HUES48 (cell line): ENCODE results near the gene POU2F2.

Experiments
- H3K27ac ChIP-seq: one replicate; pipeline ENCODE4 v1.7.0; 2013; ENCODE audit warnings: low read depth, low read length, inconsistent platforms
- H3K27me3 ChIP-seq: 2 replicates; pipeline ENCODE4 v1.6.1; 2013; ENCODE audit warnings: mild to moderate bottlenecking, low read length; ENCODE audit not compliant: control insufficient read depth, insufficient read depth
- H3K36me3 ChIP-seq: 2 replicates; pipeline ENCODE4 v1.6.1; 2013; ENCODE audit warnings: low read length; ENCODE audit not compliant: control insufficient read depth, insufficient read depth
- H3K4me1 ChIP-seq: 2 replicates; pipeline ENCODE4 v1.6.1; 2013; ENCODE audit warnings: mild to moderate bottlenecking, low read length; ENCODE audit not compliant: control insufficient read depth, insufficient read depth
- H3K4me3 ChIP-seq: 2 replicates; pipeline ENCODE4 v1.5.1; 2013; ENCODE audit warnings: mild to moderate bottlenecking, low read depth, low read length
- H3K9ac ChIP-seq: 2 replicates; pipeline ENCODE4 v1.6.1; 2013; ENCODE audit warnings: mild to moderate bottlenecking, low read depth, low read length, moderate library complexity
- H3K9me3 ChIP-seq: 2 replicates; pipeline ENCODE4 v1.6.1; 2013; ENCODE audit warnings: low read length; ENCODE audit not compliant: control insufficient read depth, insufficient read depth

POU2F2 gene

DNA sequence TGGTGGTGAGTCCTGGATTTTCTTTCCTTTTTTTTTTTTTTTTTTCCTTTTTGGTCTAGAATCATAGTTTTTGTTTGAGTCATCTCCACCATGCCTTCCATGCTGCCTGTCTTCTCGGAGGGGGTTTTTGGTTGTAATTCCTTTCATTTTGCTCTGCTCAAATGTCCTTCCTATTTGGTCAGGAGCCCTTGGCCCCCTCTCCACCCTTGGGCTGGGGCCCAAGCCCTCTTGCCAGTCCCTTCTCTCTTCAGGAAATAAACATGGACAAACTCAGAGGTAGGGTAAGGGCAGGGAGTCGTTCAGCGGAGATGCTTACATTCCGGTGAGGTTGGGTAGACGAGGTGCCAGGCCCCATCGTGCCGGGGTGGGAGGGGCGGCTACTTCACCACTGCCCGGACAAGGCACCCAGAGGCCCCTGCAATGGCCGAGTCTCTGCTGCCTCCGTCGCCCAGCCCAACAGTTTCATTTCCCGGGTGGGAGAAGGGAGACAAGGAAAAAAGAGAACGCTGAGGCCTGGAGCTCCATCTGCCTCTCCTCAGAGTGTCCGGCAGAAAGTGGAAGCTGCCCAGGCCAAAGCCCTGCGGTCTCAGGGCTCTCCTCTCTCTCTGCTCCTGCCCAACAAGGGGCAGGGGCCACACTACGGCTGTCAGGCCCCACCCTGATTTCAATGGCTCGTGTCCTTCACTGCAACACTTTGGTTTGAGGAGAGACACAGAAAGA is 43.6 kb downstream of the POU2F2 start:
- Histone ChIP-seq H3K9ac (no peak overlapping the region), H3K9me3 (no peaks in the 10 kb centered on the region), H3K27ac (no peak overlapping the region), H3K4me3 (no peak overlapping the region), H3K36me3 (no peaks in the 10 kb centered on the region), H3K4me1 (no peaks in the 10 kb centered on the region), H3K27me3 (no peaks in the 10 kb centered on the region)

DNA sequence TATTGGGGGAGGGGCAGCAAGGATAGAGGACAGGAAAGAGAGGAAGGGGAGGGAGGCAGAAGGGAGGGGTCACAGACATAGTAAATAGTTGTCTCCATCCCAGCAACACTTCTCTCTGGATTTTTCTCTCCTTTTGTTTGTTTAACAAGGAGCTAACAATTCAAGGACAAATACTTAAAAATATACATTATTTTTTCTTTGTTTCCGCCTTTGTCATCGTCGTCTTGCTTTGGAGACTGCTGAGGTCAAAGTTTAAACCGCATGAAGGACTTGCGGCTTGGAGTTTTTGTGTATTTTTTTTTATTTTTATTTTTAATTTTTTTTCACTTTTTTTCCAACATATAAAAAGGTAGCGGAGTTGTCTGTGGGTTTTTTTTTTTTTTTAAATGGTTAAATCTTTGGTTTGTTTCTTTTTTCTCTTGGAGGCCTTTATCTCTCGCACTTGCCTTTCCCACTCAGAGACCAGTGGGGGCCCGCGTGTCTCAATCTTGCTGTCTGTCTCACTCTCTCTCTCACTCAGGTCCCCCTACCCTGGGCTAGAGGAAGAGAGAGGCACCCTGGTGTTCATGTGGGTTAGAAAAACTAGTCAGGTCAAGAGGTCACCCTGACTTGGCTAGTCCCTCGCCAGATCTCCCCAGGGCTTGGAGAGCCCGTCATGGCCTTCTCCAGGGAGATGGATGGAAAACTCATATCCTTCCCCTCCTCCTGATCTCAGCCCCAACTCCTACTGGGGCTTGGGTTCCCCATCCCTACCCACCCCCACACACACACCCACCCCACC is 45.3 kb downstream of the POU2F2 start:
- Histone ChIP-seq H3K4me1 (no peaks in the 10 kb centered on the region), H3K27ac (no peak overlapping the region), H3K9ac (no peak overlapping the region), H3K36me3 (peaks cover 3% of the 10 kb centered on the region), H3K9me3 (no peaks in the 10 kb centered on the region), H3K4me3 (no peak overlapping the region), H3K27me3 (no peaks in the 10 kb centered on the region)

DNA sequence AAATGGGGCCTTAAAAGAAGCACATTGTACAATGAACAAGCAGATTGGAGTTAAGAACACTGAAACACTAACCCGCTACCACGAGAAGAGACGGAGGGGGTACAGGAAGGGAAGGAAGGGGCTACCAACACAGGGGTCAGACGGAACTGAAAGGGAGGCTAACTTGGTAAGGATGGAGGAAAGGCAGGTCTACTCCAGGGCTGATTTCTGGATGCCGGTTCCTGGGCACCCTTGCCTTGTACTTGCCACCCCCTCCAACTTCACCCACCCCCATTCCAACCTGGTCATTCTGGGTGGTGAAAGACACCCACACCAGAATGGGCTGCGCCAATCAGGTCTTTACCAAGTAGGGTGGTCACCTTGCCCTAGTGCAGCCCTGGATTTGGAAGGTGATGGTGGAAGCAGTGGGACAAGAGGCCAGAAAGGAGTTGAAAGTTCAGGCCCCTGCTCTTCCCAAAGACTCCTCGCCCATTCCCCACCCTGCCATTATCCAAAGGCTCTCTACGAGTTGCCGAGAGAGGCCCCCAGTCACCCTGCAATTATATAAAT is 46.0 kb downstream of the POU2F2 start:
- no peaks in the 10 kb centered on the region for H3K27me3 ChIP-seq
- H3K4me1 ChIP-seq: no peaks in the 10 kb centered on the region
- H3K9me3 ChIP-seq: no peaks in the 10 kb centered on the region
- peaks cover 10% of the 10 kb centered on the region for H3K36me3 ChIP-seq
- no peak overlapping the region for H3K9ac ChIP-seq
- H3K27ac ChIP-seq: no peak overlapping the region
- H3K4me3 ChIP-seq: no peak overlapping the region

DNA sequence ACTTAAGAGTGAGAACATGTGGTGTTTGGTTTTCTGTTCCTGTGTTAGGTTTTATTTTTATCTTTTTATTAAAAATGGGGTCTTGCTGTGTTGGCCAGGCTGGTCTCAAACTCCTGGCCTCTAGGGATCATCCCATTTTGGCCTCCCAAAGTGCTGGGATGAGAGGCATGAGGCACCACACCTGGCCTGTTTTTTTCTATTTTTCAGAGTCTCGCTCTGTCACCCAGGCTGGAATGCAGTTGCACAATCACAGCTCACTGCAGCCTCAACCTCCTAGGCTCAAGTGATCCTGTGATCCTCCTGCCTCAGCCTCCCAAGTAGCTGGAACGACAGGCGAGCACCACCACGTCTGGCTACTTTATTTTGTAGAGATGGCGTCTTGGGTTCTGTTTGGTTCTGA is 48.7 kb downstream of the POU2F2 start:
- Histone ChIP-seq H3K4me1 (no peaks in the 10 kb centered on the region), H3K4me3 (no peak overlapping the region), H3K9me3 (no peaks in the 10 kb centered on the region), H3K27ac (no peak overlapping the region), H3K9ac (no peak overlapping the region), H3K27me3 (no peaks in the 10 kb centered on the region), H3K36me3 (peaks cover 37% of the 10 kb centered on the region)

DNA sequence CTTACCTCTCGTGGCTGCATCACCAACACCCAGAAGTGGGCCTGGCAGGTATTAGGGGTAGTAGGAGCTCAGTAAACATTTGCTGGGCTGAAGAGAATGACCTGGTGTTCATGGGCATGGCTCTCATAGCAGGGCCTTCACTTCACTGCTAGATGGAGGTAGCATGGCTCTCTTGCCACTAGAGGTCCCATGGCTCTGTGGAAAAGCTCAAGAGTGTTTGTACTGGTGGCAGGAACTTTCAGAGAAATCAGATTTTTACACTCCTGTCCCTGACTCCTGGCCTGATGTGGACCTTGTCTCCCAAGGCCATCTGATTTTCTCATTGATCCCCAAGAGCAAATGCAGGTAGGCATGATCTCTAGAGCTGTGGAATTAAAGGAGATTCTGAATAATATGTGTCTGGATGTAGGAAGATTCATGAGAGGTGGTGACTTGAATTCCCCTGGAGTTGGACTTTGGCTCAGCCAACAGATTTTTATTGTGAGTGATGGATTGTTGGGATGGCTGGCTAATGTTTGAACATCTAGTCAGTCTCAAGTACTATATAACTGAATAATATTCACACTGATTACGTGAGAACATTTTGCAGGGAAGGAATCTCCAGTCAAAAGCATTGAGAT is 50.6 kb downstream of the POU2F2 start:
- no peaks in the 10 kb centered on the region for H3K27me3 ChIP-seq
- H3K36me3 ChIP-seq: peaks cover 43% of the 10 kb centered on the region
- H3K4me1 ChIP-seq: no peaks in the 10 kb centered on the region
- H3K27ac ChIP-seq: no peak overlapping the region
- H3K9me3 ChIP-seq: no peaks in the 10 kb centered on the region
- H3K4me3 ChIP-seq: no peak overlapping the region
- H3K9ac ChIP-seq: no peak overlapping the region

DNA sequence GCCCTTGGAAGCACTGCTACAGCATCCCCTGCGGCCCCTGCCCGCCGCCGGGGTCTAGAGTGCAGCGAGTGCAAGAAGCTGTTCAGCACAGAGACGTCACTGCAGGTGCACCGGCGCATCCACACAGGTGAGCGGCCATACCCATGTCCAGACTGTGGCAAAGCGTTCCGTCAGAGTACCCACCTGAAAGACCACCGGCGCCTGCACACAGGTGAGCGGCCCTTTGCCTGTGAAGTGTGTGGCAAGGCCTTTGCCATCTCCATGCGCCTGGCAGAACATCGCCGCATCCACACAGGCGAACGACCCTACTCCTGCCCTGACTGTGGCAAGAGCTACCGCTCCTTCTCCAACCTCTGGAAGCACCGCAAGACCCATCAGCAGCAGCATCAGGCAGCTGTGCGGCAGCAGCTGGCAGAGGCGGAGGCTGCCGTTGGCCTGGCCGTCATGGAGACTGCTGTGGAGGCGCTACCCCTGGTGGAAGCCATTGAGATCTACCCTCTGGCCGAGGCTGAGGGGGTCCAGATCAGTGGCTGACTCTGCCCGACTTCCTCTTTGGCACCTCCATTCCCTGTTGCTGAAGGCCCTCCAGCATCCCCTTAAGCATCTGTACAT is 51.4 kb downstream of the POU2F2 start:
- Histone ChIP-seq H3K27me3 (no peaks in the 10 kb centered on the region), H3K4me1 (no peaks in the 10 kb centered on the region), H3K4me3 (no peak overlapping the region), H3K9me3 (no peaks in the 10 kb centered on the region), H3K27ac (no peak overlapping the region), H3K9ac (no peak overlapping the region), H3K36me3 (peaks cover 43% of the 10 kb centered on the region)

DNA sequence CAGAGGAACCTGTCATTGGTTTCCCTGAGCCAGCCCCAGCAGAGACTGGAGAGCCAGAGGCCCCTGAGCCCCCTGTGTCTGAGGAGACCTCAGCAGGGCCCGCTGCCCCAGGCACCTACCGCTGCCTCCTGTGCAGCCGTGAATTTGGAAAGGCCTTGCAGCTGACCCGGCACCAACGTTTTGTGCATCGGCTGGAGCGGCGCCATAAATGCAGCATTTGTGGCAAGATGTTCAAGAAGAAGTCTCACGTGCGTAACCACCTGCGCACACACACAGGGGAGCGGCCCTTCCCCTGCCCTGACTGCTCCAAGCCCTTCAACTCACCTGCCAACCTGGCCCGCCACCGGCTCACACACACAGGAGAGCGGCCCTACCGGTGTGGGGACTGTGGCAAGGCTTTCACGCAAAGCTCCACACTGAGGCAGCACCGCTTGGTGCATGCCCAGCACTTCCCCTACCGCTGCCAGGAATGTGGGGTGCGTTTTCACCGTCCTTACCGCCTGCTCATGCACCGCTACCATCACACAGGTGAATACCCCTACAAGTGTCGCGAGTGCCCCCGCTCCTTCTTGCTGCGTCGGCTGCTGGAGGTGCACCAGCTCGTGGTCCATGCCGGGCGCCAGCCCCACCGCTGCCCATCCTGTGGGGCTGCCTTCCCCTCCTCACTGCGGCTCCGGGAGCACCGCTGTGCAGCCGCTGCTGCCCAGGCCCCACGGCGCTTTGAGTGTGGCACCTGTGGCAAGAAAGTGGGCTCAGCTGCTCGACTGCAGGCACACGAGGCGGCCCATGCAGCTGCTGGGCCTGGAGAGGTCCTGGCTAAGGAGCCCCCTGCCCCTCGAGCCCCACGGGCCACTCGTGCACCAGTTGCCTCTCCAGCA is 52.1 kb downstream of the POU2F2 start:
- no peak overlapping the region for H3K27ac ChIP-seq
- H3K9me3 ChIP-seq: no peaks in the 10 kb centered on the region
- H3K27me3 ChIP-seq: no peaks in the 10 kb centered on the region
- H3K36me3 ChIP-seq: peaks cover 43% of the 10 kb centered on the region
- no peak overlapping the region for H3K4me3 ChIP-seq
- H3K9ac ChIP-seq: no peak overlapping the region
- H3K4me1 ChIP-seq: peaks cover 2% of the 10 kb centered on the region

DNA sequence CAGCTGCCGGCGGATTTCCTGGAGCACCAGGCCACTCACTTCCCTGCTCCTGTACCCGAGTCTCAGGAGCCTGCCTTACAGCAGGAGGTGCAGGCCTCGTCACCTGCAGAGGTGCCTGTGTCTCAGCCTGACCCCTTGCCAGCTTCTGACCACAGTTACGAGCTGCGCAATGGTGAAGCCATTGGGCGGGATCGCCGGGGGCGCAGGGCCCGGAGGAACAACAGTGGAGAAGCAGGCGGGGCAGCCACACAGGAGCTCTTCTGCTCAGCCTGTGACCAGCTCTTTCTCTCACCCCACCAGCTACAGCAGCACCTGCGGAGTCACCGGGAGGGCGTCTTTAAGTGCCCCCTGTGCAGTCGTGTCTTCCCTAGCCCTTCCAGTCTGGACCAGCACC is 53.0 kb downstream of the POU2F2 start:
- Histone ChIP-seq H3K9ac (no peak overlapping the region), H3K27ac (no peak overlapping the region), H3K4me1 (peaks cover 6% of the 10 kb centered on the region), H3K4me3 (no peak overlapping the region), H3K36me3 (peaks cover 43% of the 10 kb centered on the region), H3K9me3 (no peaks in the 10 kb centered on the region), H3K27me3 (no peaks in the 10 kb centered on the region)

DNA sequence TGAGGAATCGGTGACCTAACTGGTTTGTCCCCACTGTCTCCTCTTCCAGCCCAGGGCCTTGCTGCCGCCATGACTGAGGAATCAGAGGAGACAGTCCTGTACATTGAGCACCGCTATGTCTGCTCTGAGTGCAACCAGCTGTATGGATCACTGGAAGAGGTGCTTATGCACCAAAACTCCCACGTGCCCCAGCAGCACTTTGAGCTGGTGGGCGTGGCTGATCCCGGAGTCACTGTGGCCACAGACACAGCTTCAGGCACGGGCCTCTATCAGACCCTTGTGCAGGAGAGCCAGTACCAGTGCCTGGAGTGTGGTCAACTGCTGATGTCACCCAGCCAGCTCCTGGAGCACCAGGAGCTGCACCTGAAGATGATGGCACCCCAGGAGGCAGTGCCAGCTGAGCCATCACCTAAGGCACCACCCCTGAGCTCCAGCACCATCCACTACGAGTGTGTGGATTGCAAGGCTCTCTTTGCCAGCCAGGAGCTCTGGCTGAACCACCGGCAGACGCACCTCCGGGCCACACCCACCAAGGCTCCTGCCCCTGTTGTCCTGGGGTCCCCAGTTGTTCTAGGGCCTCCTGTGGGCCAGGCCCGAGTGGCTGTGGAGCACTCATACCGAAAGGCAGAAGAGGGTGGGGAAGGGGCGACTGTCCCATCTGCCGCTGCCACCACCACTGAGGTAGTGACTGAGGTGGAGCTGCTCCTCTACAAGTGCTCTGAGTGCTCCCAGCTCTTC is 53.5 kb downstream of the POU2F2 start:
- Histone ChIP-seq H3K9ac (no peak overlapping the region), H3K4me1 (peaks cover 6% of the 10 kb centered on the region), H3K27me3 (no peaks in the 10 kb centered on the region), H3K36me3 (peaks cover 43% of the 10 kb centered on the region), H3K27ac (no peak overlapping the region), H3K4me3 (no peak overlapping the region), H3K9me3 (no peaks in the 10 kb centered on the region)

DNA sequence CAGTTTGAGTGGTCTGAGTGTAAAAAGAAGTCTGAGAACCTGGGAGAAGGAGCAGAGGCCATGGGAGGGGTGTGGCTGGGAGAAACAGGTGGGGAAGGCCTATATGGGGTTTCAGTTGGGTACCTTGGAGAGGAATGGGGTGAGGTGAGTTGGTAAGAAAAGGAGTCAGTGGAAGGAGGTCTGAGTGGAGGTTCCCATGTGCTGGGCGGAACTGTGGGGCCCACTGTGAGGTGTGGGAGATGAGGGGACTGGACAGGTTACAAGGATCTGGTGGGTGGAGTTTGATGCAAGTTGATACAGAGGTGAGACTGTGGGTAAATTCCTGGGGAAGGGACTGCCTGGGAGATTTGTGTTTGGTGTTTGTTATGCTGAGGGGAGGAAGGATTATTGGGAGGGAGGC is 54.2 kb downstream of the POU2F2 start:
- no peak overlapping the region for H3K4me3 ChIP-seq

More for the DNA sequence above, 54.2 kb downstream of the POU2F2 start:
- Histone ChIP-seq H3K4me1 (peaks cover 6% of the 10 kb centered on the region), H3K27ac (no peak overlapping the region), H3K9ac (no peak overlapping the region), H3K36me3 (peaks cover 43% of the 10 kb centered on the region), H3K9me3 (no peaks in the 10 kb centered on the region), H3K27me3 (no peaks in the 10 kb centered on the region)
